Psoas muscle (tissue), 8 donors: ENCODE measurements around the gene GRID1. TPM values are rescaled to one million over a fixed set of nuclear protein-coding genes. Genes with fewer than 3 reads are reported as not detected.

Experiments used
- ATAC-seq, 4 donors: fragments of 200-7000 bp; cut with Tn5 transposase; one replicate each; pipeline ENCODE4 v1.9.1; 2020; ENCODE audit warnings: moderate library complexity in 3 of 4, mild to moderate bottlenecking in 2 of 4
- DNase-seq, 2 donors: peaks; one replicate each; pipeline ENCODE4 v3.0.0-alpha.2; 2020
- H3K27ac ChIP-seq: fragments of 200-600 bp; one replicate; pipeline ENCODE4 v1.8.0; 2022
- H3K27me3 ChIP-seq, 3 donors: fragments of 200-600 bp in 1 of 3; one replicate each; pipeline versions ENCODE4 v1.6.1 to v1.8.0; 2013 to 2022; ENCODE audit warnings: low read length in 2 of 3, mild to moderate bottlenecking in 2 of 3, moderate library complexity in 1 of 3; ENCODE audit not compliant: insufficient read depth in 3 of 3
- H3K36me3 ChIP-seq, 2 donors: fragments of 200-600 bp in 1 of 2; one replicate each; pipeline versions ENCODE4 v1.6.1 to v1.8.0; 2013 to 2022; ENCODE audit warnings: low read depth in 1 of 2, mild to moderate bottlenecking in 1 of 2, moderate library complexity in 1 of 2; ENCODE audit not compliant: insufficient read depth in 1 of 2
- H3K4me1 ChIP-seq: fragments of 200-600 bp; one replicate; pipeline ENCODE4 v1.8.0; 2022
- H3K4me3 ChIP-seq: fragments of 200-600 bp; one replicate; pipeline ENCODE4 v1.8.0; 2022; ENCODE audit warnings: mild to moderate bottlenecking
- H3K9me3 ChIP-seq: fragments of 200-600 bp; one replicate; pipeline ENCODE4 v1.8.0; 2022
- WGBS, 3 donors: extraction: QIAGEN DNeasy Blood & Tissue Kit; methylation state at CpG; one replicate each; pipeline versions ENCODE4 v1.1.6 to v1.1.7; 2013; 5-methylcytosine and 5-hydroxymethylcytosine counted together
- intact Hi-C, 2 donors: fragments of 100-400 bp; cut with DNase I; formaldehyde crosslinking; loops; one replicate each; pipeline versions ENCODE4 v1.11.0 to v1.14.2; 2022
- polyA plus RNA-seq, 3 donors: library from polyadenylated mRNA; stranded (reverse); fragments of 200-250 nt; gene quantifications; one replicate each; pipeline ENCODE4 v1.2.3, GENCODE V29; 2013
- total RNA-seq, 4 donors: library from RNA; stranded (reverse); fragmentation: NEBNext Ultra II Directional in 2 of 4; extraction: Animal tissue kit (Norgen Biotek cat#: 25700) in 2 of 4; gene quantifications; one replicate each; pipeline versions ENCODE4 v1.2.1 to v1.2.4, GENCODE V29; 2021 to 2023
- TF ChIP-seq, protein P1 (sequence below): fragments of 200-600 bp; IDR thresholded peaks from one replicate; pipeline ENCODE4 v1.8.0; 2022; ENCODE audit warnings: antibody characterized with exemption
- donor health status: healthy with polysubstance abuse.
- donor health status: DM: no; HTN: no; CAD: no; lungs with moderate emphysema.
- donor health status: Bipolar disorder and iron deficiency.
- donor health status: healthy.
- donor health status: DM: yes; HTN: yes; CAD: no.
- donor health status: DM: no; HTN: no; CAD: no.
- donor health status: DM: no; HTN: no; CAD: no.
- donor health status: DM: yes; HTN: yes; CAD: no.

Gene GRID1
- total and polyA plus RNA-seq, 7 donors, result 0.17 to 0.56 (median 0.24) TPM

DNA sequence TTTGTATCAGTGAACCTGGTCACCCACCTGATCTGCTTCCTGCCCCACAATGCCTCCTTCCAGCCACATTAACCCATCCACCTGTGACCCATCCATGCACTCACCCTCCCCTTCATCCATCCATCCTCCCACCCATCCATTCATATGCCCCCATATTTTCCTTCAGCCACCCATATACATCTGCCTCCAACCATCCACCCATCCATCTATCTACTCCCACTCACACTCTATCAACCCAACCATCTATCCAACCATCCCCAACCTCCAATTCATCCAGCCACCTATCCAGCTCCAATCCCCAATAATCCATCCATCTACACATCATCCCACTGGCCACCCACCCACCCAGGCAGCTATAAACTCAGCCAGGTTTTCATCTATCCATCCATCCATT is 51.0 kb downstream of the GRID1 start:
- Histone ChIP-seq H3K27ac (no peak overlapping the region), H3K4me1 (no peaks in the 10 kb centered on the region), H3K36me3 (no peaks in the 10 kb centered on the region), H3K4me3 (no peak overlapping the region), H3K9me3 (no peaks in the 10 kb centered on the region), H3K27me3 (peaks cover 0 to 6% (median 5%) of the 10 kb centered on the region in 3 donors)
- intact Hi-C loops, result no loop called here
- ATAC-seq (no peak), DNase-seq (no peak)
- TF ChIP-seq, protein P1, sequence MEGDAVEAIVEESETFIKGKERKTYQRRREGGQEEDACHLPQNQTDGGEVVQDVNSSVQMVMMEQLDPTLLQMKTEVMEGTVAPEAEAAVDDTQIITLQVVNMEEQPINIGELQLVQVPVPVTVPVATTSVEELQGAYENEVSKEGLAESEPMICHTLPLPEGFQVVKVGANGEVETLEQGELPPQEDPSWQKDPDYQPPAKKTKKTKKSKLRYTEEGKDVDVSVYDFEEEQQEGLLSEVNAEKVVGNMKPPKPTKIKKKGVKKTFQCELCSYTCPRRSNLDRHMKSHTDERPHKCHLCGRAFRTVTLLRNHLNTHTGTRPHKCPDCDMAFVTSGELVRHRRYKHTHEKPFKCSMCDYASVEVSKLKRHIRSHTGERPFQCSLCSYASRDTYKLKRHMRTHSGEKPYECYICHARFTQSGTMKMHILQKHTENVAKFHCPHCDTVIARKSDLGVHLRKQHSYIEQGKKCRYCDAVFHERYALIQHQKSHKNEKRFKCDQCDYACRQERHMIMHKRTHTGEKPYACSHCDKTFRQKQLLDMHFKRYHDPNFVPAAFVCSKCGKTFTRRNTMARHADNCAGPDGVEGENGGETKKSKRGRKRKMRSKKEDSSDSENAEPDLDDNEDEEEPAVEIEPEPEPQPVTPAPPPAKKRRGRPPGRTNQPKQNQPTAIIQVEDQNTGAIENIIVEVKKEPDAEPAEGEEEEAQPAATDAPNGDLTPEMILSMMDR, result no peak

DNA sequence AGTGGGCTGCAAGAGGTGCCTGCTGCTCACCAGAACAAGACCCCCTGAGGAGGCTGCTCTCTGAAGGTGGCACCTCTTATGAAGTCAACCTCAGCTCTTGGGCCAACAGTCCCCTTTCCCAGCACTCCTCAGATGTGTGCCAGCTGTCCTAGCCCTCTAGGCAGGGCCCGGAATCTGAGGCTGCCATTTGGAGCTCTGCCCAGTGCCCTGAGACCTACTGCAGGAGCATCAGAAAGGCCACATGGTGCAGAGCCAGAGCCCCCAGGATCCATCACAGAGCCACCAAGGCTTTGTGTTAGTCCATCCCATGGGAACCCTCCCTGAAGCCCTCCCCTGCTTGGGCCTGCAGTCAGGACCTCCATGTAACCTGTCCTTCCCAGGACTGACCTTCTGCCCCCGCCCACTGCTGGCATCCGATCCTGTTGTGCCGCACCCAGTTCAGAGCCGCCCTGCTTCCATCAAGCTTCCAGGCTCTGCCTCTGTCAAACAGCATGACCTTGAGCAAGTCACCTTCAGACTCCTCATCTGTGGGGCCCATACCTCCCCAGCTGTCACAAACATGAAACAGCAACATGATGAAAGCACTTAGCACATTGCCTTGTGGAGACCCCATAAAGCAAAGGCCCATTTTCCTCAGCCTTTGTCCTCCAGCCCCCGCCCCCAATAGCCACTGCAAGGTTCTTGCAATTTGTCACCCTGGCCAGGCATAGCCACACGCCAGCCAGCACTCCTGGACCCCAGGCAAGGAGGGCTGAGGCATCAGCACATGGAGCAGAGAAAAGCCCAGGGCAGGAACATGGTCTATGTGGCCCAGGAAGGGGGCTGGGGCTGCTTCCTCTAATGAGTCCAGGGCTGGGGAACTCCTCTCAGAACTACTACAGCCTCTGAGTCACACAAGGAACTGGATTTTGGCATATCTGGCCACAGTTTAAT is 51.7 kb downstream of the GRID1 start:
- DNase-seq (no peak), ATAC-seq (no peak)
- Histone ChIP-seq H3K27ac (no peak overlapping the region), H3K36me3 (no peaks in the 10 kb centered on the region), H3K27me3 (peaks cover 0 to 7% (median under 1%) of the 10 kb centered on the region in 3 donors), H3K4me3 (no peak overlapping the region), H3K4me1 (no peaks in the 10 kb centered on the region), H3K9me3 (no peaks in the 10 kb centered on the region)
- TF ChIP-seq, protein P1, result no peak
- intact Hi-C loops, result no loop called here
- WGBS, 3 donors, result 67 to 78% (median 69%) methylated on average over 7 of the region's 7 CpGs

DNA sequence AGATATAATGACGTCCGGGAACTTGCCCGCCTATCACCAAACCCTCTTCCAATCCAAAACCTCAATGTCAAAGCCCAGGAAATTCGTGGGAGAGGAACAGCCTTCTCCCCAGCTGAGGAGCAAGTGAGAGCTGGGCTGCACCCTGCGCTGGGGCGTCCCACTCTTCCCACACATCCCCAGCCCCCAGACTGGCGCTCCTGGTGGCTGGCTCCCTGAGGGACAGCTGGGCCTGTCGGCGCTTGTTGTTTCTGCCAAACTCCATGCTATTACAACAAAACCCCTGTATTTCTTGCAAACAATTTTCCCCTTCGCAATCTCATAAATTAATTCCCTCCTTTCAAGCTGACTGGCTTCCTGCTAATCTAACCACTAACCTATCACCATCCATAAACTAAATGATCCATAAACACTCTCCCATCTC is 53.0 kb downstream of the GRID1 start:
- Histone ChIP-seq H3K27ac (no peak overlapping the region), H3K27me3 (peaks cover 0 to 6% (median 0%) of the 10 kb centered on the region in 3 donors), H3K9me3 (no peaks in the 10 kb centered on the region), H3K4me1 (no peaks in the 10 kb centered on the region), H3K4me3 (no peak overlapping the region), H3K36me3 (no peaks in the 10 kb centered on the region)
- TF ChIP-seq, protein P1, result no peak
- intact Hi-C loops, result no loop called here
- DNase-seq (no peak), ATAC-seq (no peak)
- 44 to 70% (median 52%) methylated on average over 10 of the region's 10 CpGs for WGBS, 3 donors

DNA sequence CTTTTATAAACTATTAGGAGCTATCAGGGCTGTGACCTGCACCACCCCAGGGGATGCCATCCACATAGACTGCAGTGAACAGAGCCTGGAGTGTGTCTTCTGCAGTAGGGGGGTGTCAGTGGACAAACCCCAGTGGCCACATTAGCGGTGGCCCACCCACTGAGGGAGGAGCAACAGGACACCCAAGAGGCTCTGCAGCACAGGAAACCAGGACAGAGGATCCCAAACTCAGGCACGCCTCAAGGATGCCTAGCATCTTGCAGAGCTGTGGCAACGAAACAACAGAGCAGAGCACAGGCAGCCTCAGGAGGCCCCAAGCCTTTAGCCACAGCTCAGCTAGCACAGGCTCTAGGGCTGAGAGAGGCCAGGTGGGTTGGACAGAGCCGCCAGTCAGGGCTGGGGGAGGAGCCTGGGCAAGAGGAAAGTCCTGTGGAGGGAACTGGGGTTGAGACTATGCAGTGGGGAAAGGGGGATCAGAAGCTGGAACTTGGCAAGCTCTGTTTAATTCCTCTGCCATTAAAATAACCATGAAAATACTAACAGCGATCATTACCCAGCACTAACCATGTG is 53.8 kb downstream of the GRID1 start:
- Histone ChIP-seq H3K9me3 (no peaks in the 10 kb centered on the region), H3K4me1 (no peaks in the 10 kb centered on the region), H3K4me3 (no peak overlapping the region), H3K36me3 (no peaks in the 10 kb centered on the region), H3K27ac (no peak overlapping the region), H3K27me3 (peaks cover 0 to 6% (median 0%) of the 10 kb centered on the region in 3 donors)
- intact Hi-C loops, result no loop called here
- 30 to 48% (median 43%) methylated on average over 5 of the region's 5 CpGs for WGBS, 3 donors
- ATAC-seq (no peak), DNase-seq (no peak)
- TF ChIP-seq, protein P1, result no peak
